Activated CD4-positive, alpha-beta T cell treated with anti-CD3 and anti-CD28 coated beads, Interleukin-2, Interleukin-4, amounts not matched to agents 100 ng/mL and 50 ng/mL, durations not matched to agents 16 hours and 8 hours (primary cell): ENCODE data around the gene SLC22A7.

Experiments
- DNase-seq: peaks from one replicate; pipeline ENCODE4 v3.0.0-alpha.2; 2020; ENCODE audit warnings: low spot score

The SLC22A7 gene

DNA sequence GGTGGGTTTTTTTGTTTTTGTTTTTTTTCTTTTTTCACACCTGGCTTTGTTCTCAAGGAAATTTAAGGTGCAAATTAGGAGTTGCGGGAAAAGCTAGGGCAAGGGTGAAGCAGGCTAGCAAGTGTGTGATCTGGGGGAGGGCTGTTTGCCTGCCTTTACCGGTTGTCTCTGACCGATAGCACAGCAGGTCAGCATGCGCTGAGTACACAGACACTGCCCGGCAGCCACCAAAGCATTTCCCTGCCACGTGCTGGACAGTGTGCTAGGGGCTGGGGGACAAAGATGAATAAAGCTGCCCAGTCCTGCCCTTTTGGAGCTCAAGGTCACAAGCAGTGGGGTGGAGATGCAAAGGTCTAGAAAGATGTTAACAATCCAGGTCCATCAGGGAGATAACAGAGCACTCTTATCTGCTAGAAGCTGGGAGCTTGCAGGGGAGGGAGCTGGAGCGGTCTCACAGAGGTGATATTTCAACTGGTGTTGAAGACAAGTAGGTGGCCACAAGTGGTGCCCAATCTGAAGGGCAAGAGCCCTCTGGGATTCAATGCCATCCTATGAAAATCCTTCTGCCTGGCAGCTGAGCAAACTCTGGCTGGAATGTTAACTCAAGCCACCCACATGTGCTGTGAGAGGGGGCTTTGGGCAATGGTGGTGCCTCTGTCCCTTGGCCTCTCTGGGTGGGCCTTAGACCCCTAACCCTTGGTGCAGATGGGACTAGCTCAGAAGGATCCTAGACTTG, 30.3 kb upstream of the SLC22A7 start:
- DNase-seq: no peak

DNA sequence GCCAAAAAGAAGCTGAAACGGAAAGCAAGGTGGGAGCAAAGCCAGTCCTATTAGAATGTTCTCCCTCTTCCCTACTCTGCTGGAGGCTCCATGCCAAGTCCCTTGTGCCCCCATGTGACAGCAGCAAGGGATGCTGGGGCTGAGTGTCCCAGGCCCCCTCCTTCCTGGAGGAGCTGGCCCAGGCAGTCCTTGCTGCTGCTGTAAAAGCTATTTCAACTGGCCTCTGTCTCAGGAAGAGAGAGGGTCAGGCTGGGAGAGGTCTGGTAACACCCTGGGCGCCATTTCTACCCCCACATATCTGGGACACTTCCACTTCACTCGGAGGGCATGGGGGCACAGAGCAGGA, 29.7 kb upstream of the SLC22A7 start:
- DNase-seq: no peak

DNA sequence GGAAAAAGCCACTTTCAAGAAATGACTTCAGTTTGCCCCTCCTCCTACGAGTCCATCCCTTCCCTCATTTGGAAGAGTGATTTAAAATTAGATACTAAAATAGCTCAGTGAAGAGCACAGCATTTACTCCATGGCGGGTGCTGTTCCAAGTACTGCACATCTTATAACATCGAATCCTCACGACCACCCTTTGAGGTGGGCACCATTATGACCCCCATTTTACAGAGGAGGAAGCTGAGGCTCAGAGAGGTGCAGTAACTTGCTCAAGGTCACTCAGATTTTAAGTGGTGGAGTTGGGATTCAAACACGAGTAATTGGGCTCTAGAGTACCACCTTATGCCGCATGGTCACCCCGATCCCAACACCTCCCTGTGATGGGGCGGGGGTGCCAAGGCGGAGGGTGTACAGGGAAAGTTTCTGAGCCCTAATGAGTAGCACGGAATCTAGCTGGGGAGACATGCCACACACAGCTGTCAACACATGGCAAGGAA, 29.2 kb upstream of the SLC22A7 start:
- no peak for DNase-seq

DNA sequence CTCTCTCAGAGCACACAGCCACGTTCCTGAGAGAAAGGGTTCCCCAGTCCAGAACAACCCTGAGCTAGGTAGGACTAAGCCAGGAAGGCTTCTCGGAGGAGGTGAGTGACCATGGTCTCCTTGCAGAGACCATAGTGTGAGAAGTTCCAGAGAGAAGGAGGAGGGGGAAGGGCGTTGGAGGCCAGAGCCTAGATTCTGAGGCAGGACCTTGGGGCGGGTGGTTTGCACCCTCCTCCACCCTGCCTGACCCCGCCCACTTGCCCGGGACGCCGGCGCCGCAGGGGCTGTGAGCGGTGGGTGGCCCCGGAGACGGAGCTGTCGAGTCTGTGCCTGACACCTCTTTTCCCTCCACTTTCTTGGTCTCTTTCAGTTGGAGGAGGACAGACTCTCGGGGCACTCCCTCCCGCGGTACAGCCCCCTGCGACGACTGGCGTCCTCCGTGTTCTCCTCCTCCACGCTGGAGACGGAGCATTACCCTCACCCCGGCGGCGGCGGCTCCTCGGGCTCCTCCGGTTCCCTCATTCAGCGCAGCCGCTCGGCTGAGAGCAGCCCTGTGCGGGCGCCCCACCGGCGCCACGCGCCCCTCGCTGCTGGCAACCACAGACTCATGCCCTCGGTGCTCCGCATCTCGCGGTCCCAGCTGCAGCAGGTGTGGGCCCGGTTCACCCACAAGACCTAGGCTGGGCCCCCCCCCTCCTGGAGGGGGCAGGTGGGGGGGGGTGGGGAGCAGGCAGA, 28.6 kb upstream of the SLC22A7 start:
- no peak for DNase-seq

DNA sequence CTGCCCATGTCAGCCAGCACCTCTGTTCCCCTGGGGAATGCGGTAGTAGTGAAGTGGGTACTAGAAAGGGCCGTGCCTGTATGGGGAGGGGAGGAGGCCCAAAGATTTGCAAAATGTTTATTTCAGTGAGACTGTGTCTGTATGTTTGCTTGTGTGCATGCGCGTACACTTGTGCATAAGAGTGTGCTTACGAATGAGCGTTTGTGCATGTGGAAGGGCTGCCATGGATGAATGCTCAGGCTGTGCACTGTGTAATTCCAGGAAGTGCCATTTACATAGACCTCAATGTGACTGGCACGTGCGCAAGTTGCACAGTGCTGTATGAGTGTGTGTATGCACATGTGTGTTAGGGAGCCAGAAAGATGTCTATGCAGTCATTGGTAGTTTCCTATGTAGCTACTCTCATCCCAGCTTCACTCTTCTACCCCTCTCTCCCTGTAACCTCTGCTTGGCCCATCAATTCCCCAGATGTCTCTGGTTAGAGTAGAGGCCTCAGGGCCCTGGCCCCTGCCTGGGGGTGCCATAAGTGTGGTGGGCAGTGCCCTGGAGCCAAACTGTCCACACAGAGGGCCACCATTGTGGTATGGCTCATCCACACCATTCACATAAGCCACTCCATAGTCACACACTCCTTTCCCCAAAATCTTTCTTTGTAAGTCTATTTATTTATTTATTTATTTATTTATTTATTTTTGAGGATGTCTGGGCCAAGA, 26.8 kb upstream of the SLC22A7 start:
- DNase-seq: no peak

DNA sequence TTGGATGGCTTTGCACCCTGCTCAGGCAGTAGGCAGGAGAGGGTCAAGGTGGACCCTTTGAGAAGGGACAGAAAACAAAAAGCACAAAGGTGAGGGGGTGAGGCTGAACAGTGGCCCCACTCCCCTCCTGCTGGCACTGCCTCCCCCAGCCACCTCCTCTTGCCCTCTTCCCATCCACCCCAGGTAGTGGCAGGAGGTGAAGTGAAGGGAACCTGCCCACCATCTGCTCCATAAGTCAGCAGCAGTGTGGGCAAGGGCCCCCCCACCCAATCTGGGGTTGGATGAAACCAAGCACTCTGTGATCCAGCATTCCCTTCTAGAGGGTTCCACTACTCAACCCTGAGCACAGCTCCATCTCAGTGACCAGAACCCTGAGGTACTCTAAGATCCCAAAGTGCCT, 26.1 kb upstream of the SLC22A7 start:
- no peak for DNase-seq

DNA sequence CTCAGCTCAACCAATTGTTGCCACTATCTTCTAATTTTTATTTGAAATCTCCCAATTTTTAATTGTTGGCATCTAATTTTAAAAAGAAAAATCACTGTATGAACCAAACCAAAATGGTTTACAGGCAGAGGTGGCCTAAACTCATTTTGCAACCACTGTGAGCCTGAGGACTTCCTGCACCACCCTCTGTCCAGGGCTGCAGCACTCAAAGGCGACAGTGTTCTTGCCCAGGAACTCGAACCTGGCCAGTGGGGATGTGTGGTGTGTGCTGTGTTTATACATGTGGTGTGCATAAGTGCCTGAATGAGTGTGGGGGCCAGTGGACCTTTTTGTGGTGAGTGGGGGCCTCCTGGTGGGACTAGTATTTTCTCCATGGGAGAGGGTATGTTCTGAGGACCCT, 24.4 kb upstream of the SLC22A7 start:
- no peak for DNase-seq

DNA sequence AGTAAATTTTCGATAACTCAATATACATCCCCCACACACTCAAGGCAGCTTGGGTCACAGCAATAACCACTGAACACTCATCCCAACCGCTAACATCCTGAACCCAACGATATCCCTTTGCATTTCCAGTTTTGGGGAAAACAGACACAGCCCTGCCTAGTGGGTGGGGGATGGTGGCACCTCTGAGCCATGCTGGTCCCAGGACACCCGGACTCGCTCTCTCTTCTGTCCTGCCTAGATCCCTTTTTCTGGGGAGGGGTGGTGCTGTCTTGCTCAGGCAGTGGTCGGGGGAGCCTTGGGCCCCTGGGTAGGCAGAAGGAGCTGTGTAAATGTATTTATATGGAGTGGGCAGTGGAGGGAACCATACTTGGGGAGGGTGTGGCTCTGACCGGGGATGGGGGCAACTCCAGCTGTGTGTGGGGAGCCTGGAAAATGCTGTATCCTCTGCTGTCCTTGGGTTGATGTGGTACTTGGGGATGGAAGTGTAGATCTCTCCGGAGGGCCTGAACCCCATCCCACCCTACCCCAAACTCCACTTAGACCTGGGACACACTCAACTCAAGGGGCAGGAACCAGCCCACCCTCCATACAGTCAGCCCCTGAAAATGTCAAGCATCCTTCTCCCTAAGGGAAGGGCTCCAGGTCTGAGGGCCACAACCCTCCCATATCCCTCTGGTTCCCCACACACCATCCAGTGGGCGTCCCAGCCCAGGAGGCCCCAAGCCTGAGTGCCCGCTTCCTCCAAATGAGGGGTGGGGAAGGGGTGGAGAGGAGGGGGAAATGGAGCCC, 23.7 kb upstream of the SLC22A7 start:
- DNase-seq: no peak

DNA sequence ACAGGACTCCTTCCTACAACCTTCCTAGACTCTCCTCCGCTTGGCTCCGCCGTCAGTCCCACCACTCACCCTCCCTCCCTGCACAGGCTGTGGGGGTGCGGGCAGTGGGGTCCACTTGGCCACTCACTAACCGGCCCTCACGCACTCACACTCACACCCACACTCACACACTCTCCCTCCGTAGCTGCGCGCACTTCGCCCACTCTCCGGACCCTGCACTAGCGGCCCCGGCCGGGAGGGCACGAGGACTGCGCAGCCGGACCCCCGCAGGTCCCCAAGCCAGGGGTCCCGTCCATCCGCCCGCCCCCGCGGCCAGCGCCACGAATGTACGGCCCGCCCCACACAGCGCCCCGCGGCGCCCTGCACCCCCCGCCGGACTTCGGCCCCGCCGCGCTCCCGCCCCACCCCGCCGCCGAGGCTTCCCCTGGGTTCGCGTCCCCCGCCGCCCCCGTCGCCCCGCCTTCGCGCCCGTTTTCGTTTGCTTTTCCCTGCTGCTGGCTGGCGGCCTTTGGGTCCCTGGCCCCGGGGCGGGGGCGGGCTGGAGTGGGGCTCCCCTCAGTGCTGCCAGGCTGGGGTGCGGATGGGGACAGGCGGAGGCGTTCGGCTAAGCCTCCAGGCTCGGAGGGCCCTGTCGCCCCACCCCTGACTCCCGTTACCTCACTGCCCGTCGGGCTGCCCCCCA, 23.0 kb upstream of the SLC22A7 start:
- DNase-seq: no peak

DNA sequence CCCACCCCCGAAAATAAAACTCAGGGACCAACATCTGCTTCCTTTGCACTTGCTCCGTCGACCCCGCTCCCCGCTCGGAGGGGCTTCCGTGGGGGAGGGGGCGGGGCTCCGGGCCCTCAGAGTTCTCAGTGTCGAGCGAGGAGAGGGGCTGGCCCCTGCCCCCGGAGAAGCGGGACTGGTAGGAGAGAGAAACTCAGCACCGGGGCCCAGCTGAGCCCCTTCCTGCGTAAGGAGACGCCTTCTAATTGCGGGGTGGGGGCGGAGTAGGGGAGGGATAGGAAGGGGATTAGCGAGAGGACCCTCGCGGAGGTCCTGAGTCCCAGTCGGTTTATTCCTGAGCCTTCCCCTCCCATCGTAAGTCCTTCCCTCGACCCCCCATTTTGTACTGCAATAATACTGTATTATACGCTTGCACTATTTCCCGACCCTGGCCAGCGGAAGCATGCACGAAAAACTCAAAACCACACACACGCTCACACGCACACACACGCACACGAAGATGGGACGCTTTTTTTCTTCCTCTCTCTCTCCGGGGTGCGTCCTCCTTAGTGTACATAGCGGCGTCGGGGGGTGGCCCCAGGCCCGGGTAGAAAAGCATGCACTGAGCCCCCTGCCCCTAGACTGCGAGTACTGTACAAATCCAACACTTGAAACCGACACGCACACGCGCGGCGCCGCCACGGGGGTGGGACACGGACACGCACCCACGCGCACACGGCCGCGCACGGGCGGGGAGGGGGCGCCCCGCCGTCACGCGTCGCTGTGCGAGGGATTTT, 22.1 kb upstream of the SLC22A7 start:
- no peak for DNase-seq

DNA sequence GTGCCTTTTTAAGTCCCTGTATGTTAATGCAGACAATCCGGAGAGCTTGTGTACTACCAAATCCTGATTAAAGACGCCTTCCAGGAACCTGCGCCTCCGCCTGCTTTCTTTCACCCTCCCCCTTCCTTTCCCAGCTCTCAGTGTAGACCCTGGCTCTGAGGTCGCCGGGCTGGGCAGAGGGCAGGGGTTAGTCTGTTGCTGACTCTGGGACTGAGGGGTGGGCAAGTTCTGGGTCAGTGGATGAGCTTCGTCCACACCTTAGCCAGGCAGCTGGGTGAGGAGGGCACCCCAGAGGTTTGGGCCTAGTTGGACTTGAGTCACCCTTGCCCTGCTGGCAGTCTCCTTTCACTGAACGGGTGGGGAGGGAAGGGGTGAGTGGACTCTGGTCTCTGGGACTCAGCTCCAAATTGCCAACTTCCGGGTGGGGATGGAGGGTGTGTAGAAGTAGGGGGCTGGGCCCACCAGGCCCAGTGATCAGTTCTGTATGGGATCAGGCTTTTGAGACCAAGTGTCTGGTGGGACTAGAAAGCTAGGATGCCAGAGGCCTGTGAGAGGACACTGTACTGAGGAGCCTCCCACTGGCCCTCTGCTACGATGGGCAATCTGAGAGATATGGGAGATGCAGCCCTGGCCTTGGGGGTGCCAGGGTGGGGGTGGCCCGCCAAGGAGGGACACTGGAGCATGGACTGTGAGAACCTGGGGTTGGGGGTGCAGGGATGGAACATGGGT, 21.3 kb upstream of the SLC22A7 start:
- no peak for DNase-seq

DNA sequence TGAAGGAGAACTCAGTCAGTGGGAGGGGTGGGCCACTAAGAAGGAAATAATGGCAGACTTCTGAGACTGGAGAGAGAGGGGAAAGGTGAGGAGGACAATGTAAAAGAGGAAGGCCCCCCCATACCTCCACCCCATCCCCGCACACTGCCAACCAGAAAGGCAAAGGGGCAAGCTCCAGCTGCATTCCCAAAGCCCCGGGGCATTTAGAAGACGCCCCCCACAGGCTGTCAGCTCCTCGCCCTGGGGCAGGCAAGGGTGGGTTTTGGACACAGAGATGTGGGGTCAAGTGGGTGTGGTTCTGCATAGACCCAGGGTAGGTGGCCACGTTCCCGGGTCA, 20.8 kb upstream of the SLC22A7 start:
- DNase-seq: no peak

DNA sequence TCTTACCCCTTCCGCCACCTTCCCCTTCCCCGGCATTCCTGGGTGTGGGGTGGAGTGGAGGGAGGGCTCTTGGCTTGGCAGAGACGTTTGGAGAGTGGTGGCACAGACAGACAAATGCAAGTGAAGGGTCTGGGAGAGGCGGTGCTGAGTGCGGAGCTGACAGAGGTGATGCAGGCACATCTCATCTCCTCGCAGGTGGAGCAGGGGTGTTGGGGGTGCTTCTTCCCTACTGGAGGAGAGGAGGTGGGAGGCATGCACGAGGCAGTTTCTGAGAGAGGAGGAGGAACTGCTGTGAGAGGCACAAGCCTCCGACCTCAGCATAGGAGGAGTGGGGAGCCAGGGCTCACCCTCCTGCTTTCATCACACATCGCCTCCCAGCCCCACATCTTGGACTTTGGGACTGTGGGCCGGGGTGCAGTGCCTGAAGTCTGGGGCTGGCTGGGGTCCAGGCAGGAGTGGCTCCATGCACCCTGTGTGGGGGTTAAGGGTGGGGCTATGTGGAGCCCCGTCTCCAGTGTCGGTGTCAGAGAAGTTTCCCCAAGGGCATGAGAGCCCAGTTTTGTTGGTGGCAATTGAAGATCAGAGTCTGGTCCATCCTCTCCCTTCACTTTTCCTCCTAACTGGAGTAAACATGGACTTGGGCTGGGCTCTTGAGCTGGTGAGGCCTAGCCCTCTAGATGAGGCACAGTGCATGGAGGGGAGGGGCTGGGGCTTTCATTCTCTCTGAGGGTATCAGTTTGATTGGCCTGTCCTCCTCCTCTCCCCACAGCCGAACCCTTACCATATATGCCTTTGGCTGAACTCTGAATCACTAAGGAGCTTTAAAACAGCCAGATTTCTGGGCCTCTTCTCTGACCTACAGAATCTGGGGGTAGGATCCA, 20.2 kb upstream of the SLC22A7 start:
- no peak for DNase-seq

DNA sequence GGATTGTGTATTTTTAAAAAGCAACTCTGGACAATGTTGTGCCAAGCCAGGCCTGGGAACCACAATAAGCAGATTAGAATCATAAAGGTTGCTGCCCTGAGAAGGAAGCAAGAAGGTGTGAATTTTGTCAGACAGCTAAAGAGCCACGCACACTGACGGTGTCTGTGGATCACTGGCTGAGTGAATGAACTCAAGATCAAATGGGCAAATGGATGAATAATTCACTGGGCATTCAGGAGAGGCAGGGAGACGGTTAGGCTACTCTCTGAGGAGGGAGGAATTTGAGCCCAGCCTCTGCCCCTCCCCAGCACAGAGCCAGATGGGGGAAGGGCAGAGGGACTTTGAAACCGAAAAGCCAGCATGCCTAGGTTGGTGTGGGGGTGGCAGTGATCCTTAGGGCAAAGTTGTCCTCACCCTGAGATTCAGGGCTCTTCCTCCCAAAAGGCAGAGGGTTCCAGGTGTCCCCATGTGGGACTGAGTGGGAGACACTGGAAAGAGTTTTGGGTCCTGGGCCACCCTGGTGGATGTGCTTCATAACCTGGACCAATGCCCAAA, 19.5 kb upstream of the SLC22A7 start:
- DNase-seq: no peak

DNA sequence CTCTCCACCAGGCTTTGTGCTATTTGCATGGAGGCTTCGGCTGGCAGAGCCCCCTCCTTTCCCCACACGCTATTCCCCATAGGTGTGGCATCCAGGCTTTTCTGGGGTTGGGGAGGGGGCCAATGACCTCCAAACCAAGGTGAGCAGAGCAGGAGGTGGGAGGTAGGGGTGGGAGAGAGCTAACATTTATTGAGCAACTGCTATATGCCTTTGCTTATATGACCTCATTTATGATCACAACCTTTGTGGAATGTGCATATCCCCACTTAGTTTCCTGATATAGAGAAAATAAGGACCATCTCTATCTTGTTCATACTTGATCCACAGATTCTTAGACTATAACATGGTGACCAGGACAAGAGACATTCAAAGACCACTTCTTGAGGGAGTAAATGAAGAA, 17.8 kb upstream of the SLC22A7 start:
- no peak for DNase-seq

DNA sequence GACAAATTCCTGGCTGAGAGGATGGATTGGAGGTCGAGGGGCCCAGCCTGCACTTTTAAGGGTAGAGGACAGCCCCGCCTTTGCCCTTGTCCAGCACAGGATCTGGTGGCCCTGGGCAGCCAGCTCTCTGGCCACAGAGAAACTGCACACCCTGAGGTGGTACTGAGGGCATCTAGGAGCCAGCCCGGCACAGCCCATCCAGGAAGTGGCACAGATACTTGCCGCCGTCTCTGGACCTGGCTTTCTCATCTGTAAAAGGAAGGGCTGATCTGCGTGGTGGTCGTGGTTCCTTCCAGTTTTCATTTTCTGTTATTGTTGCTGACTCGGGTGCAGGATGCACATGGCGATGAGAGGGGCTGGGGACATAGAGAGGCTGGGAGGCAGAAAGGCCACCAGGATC, 16.0 kb upstream of the SLC22A7 start:
- no peak for DNase-seq

DNA sequence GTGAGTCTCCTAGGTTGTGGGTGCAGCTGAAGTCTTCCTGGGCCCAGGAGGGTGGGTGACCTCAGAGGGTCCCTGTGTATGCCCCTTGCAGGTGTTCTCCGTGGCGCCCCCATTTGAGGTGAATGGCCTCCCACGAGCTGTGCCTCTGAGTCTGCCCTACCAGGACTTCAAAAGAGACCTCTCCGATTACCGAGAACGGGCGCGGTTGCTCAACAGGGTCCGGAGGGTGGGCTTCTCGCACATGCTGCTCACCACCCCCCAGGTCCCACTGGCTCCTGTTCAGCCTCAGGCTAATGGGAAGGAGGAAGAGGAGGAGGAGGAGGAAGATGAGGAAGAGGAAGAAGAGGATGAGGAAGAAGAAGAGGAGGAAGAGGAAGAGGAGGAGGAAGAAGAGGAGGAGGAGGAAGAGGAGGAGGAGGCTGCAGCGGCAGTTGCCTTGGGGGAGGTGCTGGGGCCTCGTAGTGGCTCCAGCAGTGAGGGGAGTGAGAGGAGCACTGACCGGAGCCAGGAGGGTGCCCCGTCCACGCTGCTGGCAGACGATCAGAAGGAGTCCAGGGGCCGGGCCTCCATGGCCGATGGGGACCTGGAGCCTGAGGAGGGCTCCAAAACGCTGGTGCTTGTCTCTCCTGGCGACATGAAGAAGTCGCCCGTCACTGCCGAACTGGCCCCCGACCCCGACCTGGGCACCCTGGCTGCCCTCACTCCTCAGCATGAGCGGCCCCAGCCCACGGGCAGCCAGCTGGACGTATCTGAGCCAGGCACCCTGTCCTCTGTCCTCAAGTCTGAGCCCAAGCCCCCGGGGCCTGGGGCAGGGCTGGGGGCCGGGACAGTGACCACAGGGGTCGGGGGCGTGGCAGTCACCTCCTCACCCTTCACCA, 15.2 kb upstream of the SLC22A7 start:
- DNase-seq: no peak

DNA sequence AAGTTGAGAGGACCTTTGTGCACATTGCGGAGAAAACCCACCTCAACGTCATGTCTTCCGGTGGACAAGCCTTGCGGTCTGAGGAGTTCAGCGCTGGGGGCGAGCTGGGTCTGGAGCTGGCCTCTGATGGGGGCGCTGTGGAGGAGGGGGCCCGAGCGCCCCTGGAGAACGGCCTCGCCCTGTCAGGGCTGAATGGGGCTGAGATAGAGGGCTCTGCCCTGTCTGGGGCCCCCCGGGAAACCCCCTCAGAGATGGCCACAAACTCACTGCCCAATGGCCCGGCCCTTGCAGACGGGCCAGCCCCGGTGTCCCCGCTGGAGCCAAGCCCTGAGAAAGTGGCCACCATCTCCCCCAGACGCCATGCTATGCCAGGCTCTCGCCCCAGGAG, 14.6 kb upstream of the SLC22A7 start:
- no peak for DNase-seq
